Measurements from ENCODE around the gene NCLN. TPM values are rescaled to one million over a fixed set of nuclear protein-coding genes. Genes with fewer than 3 reads are reported as not detected.
A peak's percentile ranks its signal among the peaks of the same experiment; 100 is the strongest.

NCLN gene
- total RNA-seq, 1 experiment from 2014 or later: 74.7 TPM

GRCh38 chr19:3154957-3155736 lies 30.6 kb upstream of the NCLN start:
- CTCF ChIA-PET: no interaction called here
- H3K27ac ChIP-seq (ENCODE audit: low read length): peak overlapping the region; percentile 95

GRCh38 chr19:3157096-3157845 lies 28.5 kb upstream of the NCLN start:
- Histone ChIP-seq H3F3A (ENCODE audit: low read length, unreplicated experiment) (no peaks in the 10 kb centered on the region), H2AFZ (ENCODE audit: low read length) (no peak overlapping the region), H3K79me2 (ENCODE audit: low read length) (no peaks in the 10 kb centered on the region), H3K36me3 (ENCODE audit: low read depth, low read length) (no peaks in the 10 kb centered on the region), H3K27me3 (ENCODE audit: low read length) (no peaks in the 10 kb centered on the region), H3K4me1 (ENCODE audit: insufficient read depth, low read length) (peaks cover 21% of the 10 kb centered on the region), H3K27ac (ENCODE audit: low read length) (no peak overlapping the region), H3K9me2 (replicated peaks; ENCODE audit: low read length) (no peaks in the 10 kb centered on the region), H3K4me3 (ENCODE audit: low read length) (no peak overlapping the region), H3K9me3 (ENCODE audit: low read length) (no peaks in the 10 kb centered on the region), H3K4me2 (ENCODE audit: low read length) (no peak overlapping the region), H4K20me1 (ENCODE audit: low read length) (no peaks in the 10 kb centered on the region), H3K9ac (ENCODE audit: low read length) (no peak overlapping the region)
- ATAC-seq (no peak), DNase-seq (no peak)
- TF ChIP-seq EZH2phosphoT487 (IDR thresholded peaks at IDR 0.05; ENCODE audit: borderline replicate concordance, low read length) (no peak), EZH2 (IDR thresholded peaks at IDR 0.05; ENCODE audit: low read length, unreplicated experiment) (no peak), CTCF (conservative IDR thresholded peaks at IDR 0.05; ENCODE audit: low read depth, low read length) (no peak)
- ChIA-PET CTCF (no interaction called here), POLR2A (ENCODE audit: unreplicated experiment) (no interaction called here)
- intact Hi-C loops (cut with micrococcal nuclease): no loop called here
- no TSS peak for BruUV-seq (replicated peaks)

More at GRCh38 chr19:3154957-3155736, 30.6 kb upstream of the NCLN start:
- H3K9me2 ChIP-seq (replicated peaks; ENCODE audit: low read length): no peaks in the 10 kb centered on the region
- no peaks in the 10 kb centered on the region for H3K79me2 ChIP-seq (ENCODE audit: low read length)
- no peaks in the 10 kb centered on the region for H4K20me1 ChIP-seq (ENCODE audit: low read length)
- intact Hi-C loops (cut with micrococcal nuclease): no loop called here
- H3F3A ChIP-seq (ENCODE audit: low read length, unreplicated experiment): no peaks in the 10 kb centered on the region
- no peak for TF ChIP-seq EZH2 (IDR thresholded peaks at IDR 0.05; ENCODE audit: low read length, unreplicated experiment)
- TF ChIP-seq EZH2phosphoT487 (IDR thresholded peaks at IDR 0.05; ENCODE audit: borderline replicate concordance, low read length): no peak
- TF ChIP-seq CTCF (conservative IDR thresholded peaks at IDR 0.05; ENCODE audit: low read depth, low read length): no peak
- H3K9ac ChIP-seq (ENCODE audit: low read length): peak overlapping the region; percentile 74
- peak overlapping the region; percentile 54; the same call in 1 of the 2 replicates for H3K4me2 ChIP-seq (ENCODE audit: low read length)
- no peak overlapping the region for H2AFZ ChIP-seq (ENCODE audit: low read length)
- ATAC-seq: peak; percentile 96
- no peaks in the 10 kb centered on the region for H3K36me3 ChIP-seq (ENCODE audit: low read depth, low read length)
- H3K4me3 ChIP-seq (ENCODE audit: low read length): no peak overlapping the region
- peak; percentile 95 for DNase-seq
- peaks cover 12% of the 10 kb centered on the region for H3K4me1 ChIP-seq (ENCODE audit: insufficient read depth, low read length)
- no peaks in the 10 kb centered on the region for H3K27me3 ChIP-seq (ENCODE audit: low read length)
- BruUV-seq (replicated peaks): no TSS peak
- POLR2A ChIA-PET (ENCODE audit: unreplicated experiment): no interaction called here
- no peaks in the 10 kb centered on the region for H3K9me3 ChIP-seq (ENCODE audit: low read length)

- no peak overlapping the region for H3K27ac ChIP-seq (ENCODE audit: low read length)
- CTCF ChIA-PET: no interaction called here
- ATAC-seq (no peak), DNase-seq (no peak)
- no peaks in the 10 kb centered on the region for H3K27me3 ChIP-seq (ENCODE audit: low read length)
- H3K9me3 ChIP-seq (ENCODE audit: low read length): no peaks in the 10 kb centered on the region
- no peaks in the 10 kb centered on the region for H3F3A ChIP-seq (ENCODE audit: low read length, unreplicated experiment)
- no peak overlapping the region for H2AFZ ChIP-seq (ENCODE audit: low read length)
- peaks cover 26% of the 10 kb centered on the region for H3K4me1 ChIP-seq (ENCODE audit: insufficient read depth, low read length)
- no peak overlapping the region for H3K4me2 ChIP-seq (ENCODE audit: low read length)
- H3K9me2 ChIP-seq (replicated peaks; ENCODE audit: low read length): no peaks in the 10 kb centered on the region
- H4K20me1 ChIP-seq (ENCODE audit: low read length): no peaks in the 10 kb centered on the region
- no TSS peak for BruUV-seq (replicated peaks)
- H3K4me3 ChIP-seq (ENCODE audit: low read length): no peak overlapping the region
- no peak overlapping the region for H3K9ac ChIP-seq (ENCODE audit: low read length)
- TF ChIP-seq EZH2 (IDR thresholded peaks at IDR 0.05; ENCODE audit: low read length, unreplicated experiment): no peak
- TF ChIP-seq CTCF (conservative IDR thresholded peaks at IDR 0.05; ENCODE audit: low read depth, low read length): no peak
- TF ChIP-seq EZH2phosphoT487 (IDR thresholded peaks at IDR 0.05; ENCODE audit: borderline replicate concordance, low read length): no peak
- H3K79me2 ChIP-seq (ENCODE audit: low read length): no peaks in the 10 kb centered on the region
- intact Hi-C loops (cut with micrococcal nuclease): no loop called here
- no peaks in the 10 kb centered on the region for H3K36me3 ChIP-seq (ENCODE audit: low read depth, low read length)
- POLR2A ChIA-PET (ENCODE audit: unreplicated experiment): no interaction called here
Observed at GRCh38 chr19:3159565-3159964, 26.2 kb upstream of the NCLN start.

Measured in PC-3 (cell line).